Measurements from ENCODE around the gene ODAD4.
"Not testable (repeated sequence)": the region's sequence is repeated elsewhere in the genome, so short reads cannot be mapped to it uniquely, and the experiment has no call there.

ODAD4 gene

GRCh38 chr17:42010898-42011516, 80.6 kb downstream of the ODAD4 start:
- no peak overlapping the region for H3K4me3 ChIP-seq (ENCODE audit: low read length)
- H3K27ac ChIP-seq (ENCODE audit: low read depth, low read length) = peak overlapping the region; percentile 89

GRCh38 chr17:42012363-42012762, 81.9 kb downstream of the ODAD4 start:
- Histone ChIP-seq H3K4me1 (ENCODE audit: insufficient read depth, low read length) (peaks cover 36% of the 10 kb centered on the region), H3K4me3 (ENCODE audit: low read length) (peak overlapping the region; percentile 17; the same call in 1 of the 2 replicates), H3K27ac (ENCODE audit: low read depth, low read length) (peak overlapping the region; percentile 96), H3K9ac (ENCODE audit: low read depth, low read length) (peak overlapping the region; percentile 63; the same call in 1 of the 2 replicates)
- H3K36me3 ChIP-seq (ENCODE audit: insufficient read depth, low read length); H3K9me3 ChIP-seq (ENCODE audit: insufficient read depth, low read depth, low read length); H3K27me3 ChIP-seq (ENCODE audit: insufficient read depth, low read length): not testable (repeated sequence)
- WGBS = 40% methylated on average over 4 of the region's 4 CpGs

More at GRCh38 chr17:42010898-42011516, 80.6 kb downstream of the ODAD4 start:
- Histone ChIP-seq H3K27me3 (ENCODE audit: insufficient read depth, low read length) (no peaks in the 10 kb centered on the region), H3K4me1 (ENCODE audit: insufficient read depth, low read length) (peaks cover 33% of the 10 kb centered on the region), H3K36me3 (ENCODE audit: insufficient read depth, low read length) (peaks cover 9% of the 10 kb centered on the region; the same call in 1 of the 2 replicates), H3K9me3 (ENCODE audit: insufficient read depth, low read depth, low read length) (no peaks in the 10 kb centered on the region), H3K9ac (ENCODE audit: low read depth, low read length) (peak overlapping the region; percentile 26; the same call in 1 of the 2 replicates)
- WGBS = 91% methylated on average over 3 of the region's 3 CpGs

- not testable (repeated sequence) for H3K4me3 ChIP-seq (ENCODE audit: low read length); H3K36me3 ChIP-seq (ENCODE audit: insufficient read depth, low read length); H3K9me3 ChIP-seq (ENCODE audit: insufficient read depth, low read depth, low read length); H3K27me3 ChIP-seq (ENCODE audit: insufficient read depth, low read length)
- Histone ChIP-seq H3K4me1 (ENCODE audit: insufficient read depth, low read length) (peaks cover 36% of the 10 kb centered on the region), H3K27ac (ENCODE audit: low read depth, low read length) (peak overlapping the region; percentile 96), H3K9ac (ENCODE audit: low read depth, low read length) (peak overlapping the region; percentile 63; the same call in 1 of the 2 replicates)
- WGBS = 95% methylated on average over 12 of the region's 12 CpGs
Observed at GRCh38 chr17:42013740-42014139, 83.3 kb downstream of the ODAD4 start.
